ENCODE data around the gene PSENEN. TPM values are rescaled to one million over a fixed set of nuclear protein-coding genes. Genes with fewer than 3 reads are reported as not detected.
"Not testable (repeated sequence)": the region's sequence is repeated elsewhere in the genome, so short reads cannot be mapped to it uniquely, and the experiment has no call there.

The PSENEN gene
- polyA plus RNA-seq, 1 donor (not counting 4 experiments of a cell fraction or from before 2014, with no cell fraction given), result 36.2 TPM

DNA sequence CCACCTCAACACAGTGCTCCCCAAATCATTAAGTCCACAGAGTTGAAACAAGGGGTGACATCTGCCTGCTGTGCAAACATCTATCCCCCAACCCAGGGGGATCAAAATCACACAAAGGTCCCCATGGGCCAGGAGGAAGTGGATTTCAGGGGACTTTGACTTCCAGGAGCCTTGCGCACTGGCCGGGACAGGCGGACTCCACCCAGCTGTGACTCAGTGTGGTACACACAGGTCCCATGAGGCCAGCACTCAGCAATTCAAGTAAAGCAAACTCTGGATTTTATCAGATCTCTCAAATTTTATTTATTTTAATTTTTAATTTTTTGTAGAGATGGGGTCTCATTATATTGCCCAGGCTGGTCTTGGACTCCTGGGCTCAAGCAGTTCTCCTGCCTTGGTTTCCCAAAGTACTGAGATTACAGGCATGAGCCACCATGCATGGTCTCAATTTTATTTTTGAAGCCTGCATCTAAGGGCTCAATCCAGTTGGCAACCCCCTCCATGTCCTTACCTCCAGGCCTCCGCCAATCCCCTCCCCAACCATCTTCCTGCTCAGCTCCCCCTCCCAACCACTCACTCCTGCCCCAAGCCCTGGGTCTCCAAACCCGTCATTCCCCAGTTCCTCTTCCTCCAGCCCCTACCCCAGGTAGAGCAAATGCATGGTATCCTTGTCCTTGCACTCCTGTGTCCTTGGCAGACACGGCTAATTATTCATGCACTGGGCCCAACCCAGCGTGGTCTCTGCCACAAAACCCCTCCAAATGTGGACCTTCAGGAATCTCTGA, 48.1 kb downstream of the PSENEN start:
- DNase-seq (ENCODE audit: low read depth, low spot score) (no peak), FAIRE-seq (no peak)
- H3K27me3 ChIP-seq (ENCODE audit: control insufficient read depth, extremely low read depth, insufficient read depth, low read length), result peaks cover 19% of the 10 kb centered on the region
- TF ChIP-seq, protein P1, sequence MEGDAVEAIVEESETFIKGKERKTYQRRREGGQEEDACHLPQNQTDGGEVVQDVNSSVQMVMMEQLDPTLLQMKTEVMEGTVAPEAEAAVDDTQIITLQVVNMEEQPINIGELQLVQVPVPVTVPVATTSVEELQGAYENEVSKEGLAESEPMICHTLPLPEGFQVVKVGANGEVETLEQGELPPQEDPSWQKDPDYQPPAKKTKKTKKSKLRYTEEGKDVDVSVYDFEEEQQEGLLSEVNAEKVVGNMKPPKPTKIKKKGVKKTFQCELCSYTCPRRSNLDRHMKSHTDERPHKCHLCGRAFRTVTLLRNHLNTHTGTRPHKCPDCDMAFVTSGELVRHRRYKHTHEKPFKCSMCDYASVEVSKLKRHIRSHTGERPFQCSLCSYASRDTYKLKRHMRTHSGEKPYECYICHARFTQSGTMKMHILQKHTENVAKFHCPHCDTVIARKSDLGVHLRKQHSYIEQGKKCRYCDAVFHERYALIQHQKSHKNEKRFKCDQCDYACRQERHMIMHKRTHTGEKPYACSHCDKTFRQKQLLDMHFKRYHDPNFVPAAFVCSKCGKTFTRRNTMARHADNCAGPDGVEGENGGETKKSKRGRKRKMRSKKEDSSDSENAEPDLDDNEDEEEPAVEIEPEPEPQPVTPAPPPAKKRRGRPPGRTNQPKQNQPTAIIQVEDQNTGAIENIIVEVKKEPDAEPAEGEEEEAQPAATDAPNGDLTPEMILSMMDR (optimal IDR thresholded peaks at IDR 0.05 in 1 of 3, IDR thresholded peaks at IDR 0.05 in 1 of 3, conservative IDR thresholded peaks at IDR 0.05 in 1 of 3; ENCODE audit: extremely low read depth in 1 of 3, insufficient read depth in 2 of 3, low read length in 3 of 3), result no peak
- TF ChIP-seq EZH2 (IDR thresholded peaks at IDR 0.05; ENCODE audit: low read length), result no peak
- H3K36me3 ChIP-seq (ENCODE audit: control insufficient read depth in 2 of 2, extremely low read depth in 1 of 2, insufficient read depth in 2 of 2, low read length in 2 of 2), result no peaks in the 10 kb centered on the region
- H3K27ac ChIP-seq (ENCODE audit: control insufficient read depth, insufficient read depth, low read length), result no peak overlapping the region
- no peaks in the 10 kb centered on the region for H3K9me1 ChIP-seq (ENCODE audit: control insufficient read depth, extremely low read depth, insufficient read depth, low read length)
- dilution Hi-C loops (cut with MboI; ENCODE audit: extremely low pct_ligation_motif_present, low sequenced_read_pairs), result no loop called here
- H3K9ac ChIP-seq (ENCODE audit: control insufficient read depth, extremely low read depth, insufficient read depth, low read length), result no peak overlapping the region
- peaks cover 2% of the 10 kb centered on the region for H4K20me1 ChIP-seq (ENCODE audit: control insufficient read depth, extremely low read depth, insufficient read depth, low read length)
- no peaks in the 10 kb centered on the region for H3K4me1 ChIP-seq (ENCODE audit: control insufficient read depth, extremely low read depth, insufficient read depth, low read length)
- no peak overlapping the region for H3K4me3 ChIP-seq (ENCODE audit: control insufficient read depth in 2 of 3, extremely low read depth in 1 of 3, insufficient read depth in 2 of 3, low read depth in 1 of 3, low read length in 3 of 3)
- H2AFZ ChIP-seq (ENCODE audit: control insufficient read depth, low read length), result no peak overlapping the region
- H3K9me3 ChIP-seq (ENCODE audit: control insufficient read depth, low read depth, low read length), result no peaks in the 10 kb centered on the region
- no peak overlapping the region for H3K4me2 ChIP-seq (ENCODE audit: control insufficient read depth, extremely low read depth, insufficient read depth, low read depth, low read length)
- H3K79me2 ChIP-seq (ENCODE audit: control insufficient read depth, insufficient read depth, low read length), result no peaks in the 10 kb centered on the region

DNA sequence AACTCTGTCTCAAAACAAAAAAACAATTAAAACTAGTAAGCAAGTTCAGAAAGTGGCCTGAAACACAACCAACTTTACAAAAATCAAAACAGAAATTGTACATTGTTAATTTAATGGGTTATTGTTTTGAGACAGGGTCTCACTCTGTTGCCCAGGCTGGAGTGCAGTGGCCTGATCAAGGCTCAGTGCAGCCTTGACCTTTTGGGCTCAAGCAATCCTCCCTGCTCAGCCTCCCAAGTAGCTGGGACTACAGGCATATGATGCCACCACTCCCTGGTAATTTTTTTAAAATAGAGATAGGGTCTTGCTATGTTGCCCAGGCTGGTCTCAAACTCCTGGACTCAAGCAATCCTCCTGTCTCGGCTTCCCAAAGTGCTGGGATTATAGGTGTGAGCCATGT, 50.1 kb downstream of the PSENEN start:
- H3K4me2 ChIP-seq (ENCODE audit: control insufficient read depth, extremely low read depth, insufficient read depth, low read depth, low read length); H3K4me3 ChIP-seq (ENCODE audit: control insufficient read depth in 2 of 3, extremely low read depth in 1 of 3, insufficient read depth in 2 of 3, low read depth in 1 of 3, low read length in 3 of 3); dilution Hi-C loops (cut with MboI; ENCODE audit: extremely low pct_ligation_motif_present, low sequenced_read_pairs); H2AFZ ChIP-seq (ENCODE audit: control insufficient read depth, low read length); H3K36me3 ChIP-seq (ENCODE audit: control insufficient read depth in 2 of 2, extremely low read depth in 1 of 2, insufficient read depth in 2 of 2, low read length in 2 of 2); H3K4me1 ChIP-seq (ENCODE audit: control insufficient read depth, extremely low read depth, insufficient read depth, low read length); H3K79me2 ChIP-seq (ENCODE audit: control insufficient read depth, insufficient read depth, low read length); H3K9me1 ChIP-seq (ENCODE audit: control insufficient read depth, extremely low read depth, insufficient read depth, low read length); DNase-seq (ENCODE audit: low read depth, low spot score); H4K20me1 ChIP-seq (ENCODE audit: control insufficient read depth, extremely low read depth, insufficient read depth, low read length); H3K27ac ChIP-seq (ENCODE audit: control insufficient read depth, insufficient read depth, low read length); FAIRE-seq; H3K9ac ChIP-seq (ENCODE audit: control insufficient read depth, extremely low read depth, insufficient read depth, low read length); H3K9me3 ChIP-seq (ENCODE audit: control insufficient read depth, low read depth, low read length): not testable (repeated sequence)
- peaks cover 19% of the 10 kb centered on the region for H3K27me3 ChIP-seq (ENCODE audit: control insufficient read depth, extremely low read depth, insufficient read depth, low read length)

Other genes starting within 250 kb of the PSENEN start
- gene DMKN, start 232.0 kb upstream of the PSENEN start, polyA plus RNA-seq, result 235 to 251 TPM (median 238 TPM) in 3 replicates
- 28.8 to 59.0 TPM (median 49.0 TPM) in 3 replicates for gene SBSN, start 217.3 kb upstream of the PSENEN start, polyA plus RNA-seq
- 0.08 TPM in 1 of 3 replicates, not detected in the others for gene GAPDHS, start 212.2 kb upstream of the PSENEN start, polyA plus RNA-seq
- 130 to 206 TPM (median 134 TPM) in 3 replicates for gene TMEM147, start 200.0 kb upstream of the PSENEN start, polyA plus RNA-seq
- not detected in 3 replicates for gene ATP4A, start 182.0 kb upstream of the PSENEN start, polyA plus RNA-seq
- gene PMIS2, start 159.5 kb upstream of the PSENEN start, polyA plus RNA-seq, result not detected in 3 replicates
- gene HAUS5, start 132.9 kb upstream of the PSENEN start, polyA plus RNA-seq, result 3.1 to 3.7 TPM (median 3.5 TPM) in 3 replicates
- 29.8 to 40.8 TPM (median 30.4 TPM) in 3 replicates for gene RBM42, start 116.6 kb upstream of the PSENEN start, polyA plus RNA-seq
- 0.14 to 0.99 TPM (median 0.43 TPM) in 3 replicates for gene ETV2, start 103.9 kb upstream of the PSENEN start, polyA plus RNA-seq
- gene COX6B1, start 97.3 kb upstream of the PSENEN start, polyA plus RNA-seq, result 509 to 705 TPM (median 560 TPM) in 3 replicates
- 0.05 to 0.15 TPM (median 0.09 TPM) in 3 replicates for gene UPK1A, start 79.1 kb upstream of the PSENEN start, polyA plus RNA-seq
- not detected in 3 replicates for gene ZBTB32, start 41.1 kb upstream of the PSENEN start, polyA plus RNA-seq
- 7.7 to 16.7 TPM (median 8.8 TPM) in 3 replicates for gene KMT2B, start 27.6 kb upstream of the PSENEN start, polyA plus RNA-seq
- gene IGFLR1, start 3.2 kb upstream of the PSENEN start, polyA plus RNA-seq, result 0.27 to 1.2 TPM (median 0.34 TPM) in 3 replicates
- 8.9 to 14.7 TPM (median 11.4 TPM) in 3 replicates for gene U2AF1L4, start 233 bp upstream of the PSENEN start, polyA plus RNA-seq
- 6.7 to 11.8 TPM (median 9.2 TPM) in 3 replicates for gene LIN37, start 2.9 kb downstream of the PSENEN start, polyA plus RNA-seq
- gene HSPB6, start 11.4 kb downstream of the PSENEN start, polyA plus RNA-seq, result not detected in 3 replicates
- 5.3 to 15.5 TPM (median 5.5 TPM) in 3 replicates for gene PROSER3, start 12.5 kb downstream of the PSENEN start, polyA plus RNA-seq
- 0.23 to 0.93 TPM (median 0.49 TPM) in 3 replicates for gene ARHGAP33, start 29.9 kb downstream of the PSENEN start, polyA plus RNA-seq
- not detected in 3 replicates for gene PRODH2, start 67.2 kb downstream of the PSENEN start, polyA plus RNA-seq
- gene NPHS1, start 106.9 kb downstream of the PSENEN start, polyA plus RNA-seq, result not detected in 3 replicates
- 0.02 TPM in 1 of 3 replicates, not detected in the others for gene KIRREL2, start 111.3 kb downstream of the PSENEN start, polyA plus RNA-seq
- 0.50 to 0.95 TPM (median 0.66 TPM) in 3 replicates for gene APLP1, start 122.9 kb downstream of the PSENEN start, polyA plus RNA-seq
- gene NFKBID, start 154.9 kb downstream of the PSENEN start, polyA plus RNA-seq, result 3.9 to 6.0 TPM (median 5.0 TPM) in 3 replicates
- gene HCST, start 156.9 kb downstream of the PSENEN start, polyA plus RNA-seq, result 0.19 to 0.30 TPM (median 0.25 TPM) in 3 replicates
- gene TYROBP, start 162.6 kb downstream of the PSENEN start, polyA plus RNA-seq, result not detected in 3 replicates
- gene LRFN3, start 190.7 kb downstream of the PSENEN start, polyA plus RNA-seq, result 0.73 to 6.1 TPM (median 0.90 TPM) in 3 replicates
- 7.3 to 11.9 TPM (median 8.0 TPM) in 3 replicates for gene SDHAF1, start 249.5 kb downstream of the PSENEN start, polyA plus RNA-seq

All from keratinocyte (primary cell).